Activated naive CD4-positive, alpha-beta T cell (primary cell): ENCODE data around the gene MYLK2.

ENCODE experiments used
- DNase-seq, 4 experiments: peaks; one replicate each; lab custom pipeline; 2025; lab: John Stamatoyannopoulos, UW

MYLK2 gene

GRCh38 chr20:31835977-31836852, 17.1 kb downstream of the MYLK2 start:
- no peak for DNase-seq

- no peak for DNase-seq
Observed at GRCh38 chr20:31836853-31837608, 17.9 kb downstream of the MYLK2 start.

- DNase-seq, result no peak
Observed at GRCh38 chr20:31837896-31838397, 18.8 kb downstream of the MYLK2 start.

GRCh38 chr20:31838646-31839292, 19.6 kb downstream of the MYLK2 start:
- DNase-seq, result no peak

- no peak for DNase-seq
Observed at GRCh38 chr20:31839782-31840487, 20.8 kb downstream of the MYLK2 start.

- DNase-seq, result no peak
Observed at GRCh38 chr20:31840906-31841816, 22.0 kb downstream of the MYLK2 start.

- no peak for DNase-seq
Observed at GRCh38 chr20:31841928-31842327, 22.8 kb downstream of the MYLK2 start.

GRCh38 chr20:31842471-31843157, 23.5 kb downstream of the MYLK2 start:
- no peak for DNase-seq

- DNase-seq, result no peak
Observed at GRCh38 chr20:31843288-31843687, 24.1 kb downstream of the MYLK2 start.

- no peak for DNase-seq
Observed at GRCh38 chr20:31843881-31844280, 24.7 kb downstream of the MYLK2 start.

GRCh38 chr20:31844737-31845299, 25.7 kb downstream of the MYLK2 start:
- DNase-seq, result no peak

GRCh38 chr20:31845300-31845863, 26.2 kb downstream of the MYLK2 start, which contains the start of gene FOXS1:
TSS of gene FOXS1 (minus strand) at chr20:31845604. CDS start at chr20:31845542, 62 bp downstream.
- DNase-seq, result no peak

- no peak for DNase-seq
Observed at GRCh38 chr20:31846793-31847138, 27.6 kb downstream of the MYLK2 start.

- DNase-seq, result no peak
Observed at GRCh38 chr20:31848088-31848999, 29.2 kb downstream of the MYLK2 start.

GRCh38 chr20:31849306-31849930, 30.3 kb downstream of the MYLK2 start:
- DNase-seq, result no peak

- DNase-seq, result no peak
Observed at GRCh38 chr20:31851240-31851955, 32.2 kb downstream of the MYLK2 start.

- DNase-seq, result no peak
Observed at GRCh38 chr20:31853481-31853880, 34.3 kb downstream of the MYLK2 start.
